Sigmoid colon (tissue), 4 donors: Measurements from ENCODE around the gene PLAAT4.

Experiments
- POLR2A ChIP-seq, 2 donors: fragments of 450-650 bp; IDR thresholded peaks; one replicate each; pipeline ENCODE4 v1.6.1; 2016; ENCODE audit warnings: antibody characterized with exemption in 2 of 2, mild to moderate bottlenecking in 2 of 2, moderate library complexity in 2 of 2
- POLR2AphosphoS5 ChIP-seq, 4 donors: sonication (generic); formaldehyde crosslinking; IDR thresholded peaks; one replicate each; pipeline ENCODE4 v1.6.1; 2017; ENCODE audit warnings: antibody characterized with exemption in 4 of 4
- TF ChIP-seq, protein P1 (sequence below), 4 experiments: fragments of 450-650 bp in 3 of 4; fragments of 200-600 bp in 1 of 4; IDR thresholded peaks; one replicate each; pipeline ENCODE4 v1.5.1; 2016 to 2019; ENCODE audit warnings: antibody characterized with exemption in 4 of 4, mild to moderate bottlenecking in 3 of 4, moderate library complexity in 2 of 4

GRCh38 chr11:63503492-63503891 is 33.1 kb upstream of the PLAAT4 start:
- TF ChIP-seq, protein P1, sequence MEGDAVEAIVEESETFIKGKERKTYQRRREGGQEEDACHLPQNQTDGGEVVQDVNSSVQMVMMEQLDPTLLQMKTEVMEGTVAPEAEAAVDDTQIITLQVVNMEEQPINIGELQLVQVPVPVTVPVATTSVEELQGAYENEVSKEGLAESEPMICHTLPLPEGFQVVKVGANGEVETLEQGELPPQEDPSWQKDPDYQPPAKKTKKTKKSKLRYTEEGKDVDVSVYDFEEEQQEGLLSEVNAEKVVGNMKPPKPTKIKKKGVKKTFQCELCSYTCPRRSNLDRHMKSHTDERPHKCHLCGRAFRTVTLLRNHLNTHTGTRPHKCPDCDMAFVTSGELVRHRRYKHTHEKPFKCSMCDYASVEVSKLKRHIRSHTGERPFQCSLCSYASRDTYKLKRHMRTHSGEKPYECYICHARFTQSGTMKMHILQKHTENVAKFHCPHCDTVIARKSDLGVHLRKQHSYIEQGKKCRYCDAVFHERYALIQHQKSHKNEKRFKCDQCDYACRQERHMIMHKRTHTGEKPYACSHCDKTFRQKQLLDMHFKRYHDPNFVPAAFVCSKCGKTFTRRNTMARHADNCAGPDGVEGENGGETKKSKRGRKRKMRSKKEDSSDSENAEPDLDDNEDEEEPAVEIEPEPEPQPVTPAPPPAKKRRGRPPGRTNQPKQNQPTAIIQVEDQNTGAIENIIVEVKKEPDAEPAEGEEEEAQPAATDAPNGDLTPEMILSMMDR (IDR thresholded peaks at IDR 0.05): no peak
- TF ChIP-seq POLR2A (IDR thresholded peaks at IDR 0.05): no peak
- no peak for TF ChIP-seq POLR2AphosphoS5 (IDR thresholded peaks at IDR 0.05)
